ENCODE data around the gene QRSL1.

- TF ChIP-seq JUNB (IDR thresholded peaks at IDR 0.05; ENCODE audit: unreplicated experiment) (no peak), CTCF (conservative IDR thresholded peaks at IDR 0.05; ENCODE audit: low read depth in 2 of 2) (no peak), REST (IDR thresholded peaks at IDR 0.05; ENCODE audit: unreplicated experiment) (no peak), EZH2phosphoT487 (IDR thresholded peaks at IDR 0.05; ENCODE audit: unreplicated experiment) (no peak), ETS1 (IDR thresholded peaks at IDR 0.05) (no peak), EZH2 (IDR thresholded peaks at IDR 0.05; ENCODE audit: low read depth, unreplicated experiment) (no peak), POLR2AphosphoS5 (IDR thresholded peaks at IDR 0.05; ENCODE audit: low read depth) (no peak), CREB1 (CRISPR knock-in tag; IDR thresholded peaks at IDR 0.05; ENCODE audit: low read depth) (no peak)
These were observed 33.1 kb downstream of the QRSL1 start for GRCh38 chr6:106662458-106662857.
